Ovary (tissue), 9 donors: Measurements from ENCODE around the gene ZKSCAN5. TPM values are rescaled to one million over a fixed set of nuclear protein-coding genes. Genes with fewer than 3 reads are reported as not detected.

ENCODE experiments used
- DNase-seq, 5 donors: peaks; one replicate each; pipeline ENCODE4 v3.0.0-alpha.2; 2019 to 2020
- H3K27ac ChIP-seq, 2 donors: fragments of 200-600 bp; one replicate each; pipeline versions ENCODE4 v1.5.1 to v1.8.0; 2019 to 2022
- H3K27me3 ChIP-seq: fragments of 200-600 bp; one replicate; pipeline ENCODE4 v1.8.0; 2022
- H3K36me3 ChIP-seq: fragments of 200-600 bp; sonication (generic); one replicate; pipeline ENCODE4 v1.5.1; 2019
- H3K4me1 ChIP-seq: one replicate; pipeline ENCODE4 v1.8.1; 2013; ENCODE audit warnings: mild to moderate bottlenecking, moderate library complexity; ENCODE audit not compliant: insufficient read depth
- H3K4me3 ChIP-seq: fragments of 200-600 bp; sonication (generic); one replicate; pipeline ENCODE4 v1.5.1; 2017
- H3K9me3 ChIP-seq, 2 donors: fragments of 200-600 bp in 1 of 2; sonication (generic) in 1 of 2; one replicate each; pipeline versions ENCODE4 v1.5.1 to v1.8.1; 2013 to 2019; ENCODE audit warnings: mild to moderate bottlenecking in 1 of 2, moderate library complexity in 1 of 2
- EP300 ChIP-seq: sonication (generic); formaldehyde crosslinking; IDR thresholded peaks from one replicate; pipeline ENCODE4 v1.6.1; 2017; ENCODE audit warnings: antibody characterized with exemption
- POLR2A ChIP-seq: fragments of 450-650 bp; IDR thresholded peaks from one replicate; pipeline ENCODE4 v1.6.1; 2017; ENCODE audit warnings: antibody characterized with exemption, mild to moderate bottlenecking, moderate library complexity
- WGBS, 3 donors: extraction: QIAGEN DNeasy Blood & Tissue Kit in 1 of 3; methylation state at CpG; one replicate each; pipeline versions ENCODE4 v1.1.5 to v1.1.7; 2013 to 2017; 5-methylcytosine and 5-hydroxymethylcytosine counted together
- intact Hi-C, 4 donors: fragments of 100-400 bp; cut with DNase I; formaldehyde crosslinking; loops; one replicate each; pipeline versions ENCODE4 v1.11.0 to v1.15.1; 2022 to 2023
- polyA plus RNA-seq, 2 donors: library from polyadenylated mRNA; stranded (reverse); fragments of 200-250 nt in 1 of 2; fragments of 350-450 nt in 1 of 2; fragmentation: Illumina TruSeq in 1 of 2; extraction: RNeasy Lipid Tissue Mini Kit (QIAGEN cat#74804) in 1 of 2; gene quantifications; one replicate each; pipeline ENCODE4 v1.2.3, GENCODE V29; 2013 to 2014
- total RNA-seq, 7 donors: library from RNA; depleted of rRNA in 2 of 7; stranded (reverse); fragments of >200 nt in 2 of 7; fragmentation: NEBNext Ultra II Directional in 3 of 7; extraction: Animal tissue kit (Norgen Biotek cat#: 25700) in 3 of 7; gene quantifications; one replicate each; pipeline versions ENCODE4 v1.1.0 to v1.2.4, GENCODE V29; 2016 to 2023
- TF ChIP-seq, protein P1 (sequence below), 3 donors: fragments of 450-650 bp in 2 of 3; fragments of 200-600 bp in 1 of 3; IDR thresholded peaks; one replicate each; pipeline versions ENCODE4 v1.5.1 to v1.8.0; 2016 to 2022; ENCODE audit warnings: antibody characterized with exemption in 3 of 3, mild to moderate bottlenecking in 1 of 3
- donor health status: DM: no; HTN: no; CAD: no; lungs with moderate emphysema.
- donor health status: DM: no; HTN: no; CAD: no.
- donor health status: Bipolar disorder and iron deficiency.
- donor health status: DM: yes; HTN: yes; CAD: no.
- donor health status: DM: no; HTN: no; CAD: no.
- donor health status: DM: yes; HTN: yes; CAD: no.

Gene ZKSCAN5
- total and polyA plus RNA-seq, 9 donors: 5.2 to 12.1 (median 8.6) TPM

- 2 to 8% (median 2%) methylated on average over 9 of the region's 9 CpGs for WGBS, 3 donors
- TF ChIP-seq POLR2A (no peak), EP300 (no peak)
- TF ChIP-seq, protein P1, sequence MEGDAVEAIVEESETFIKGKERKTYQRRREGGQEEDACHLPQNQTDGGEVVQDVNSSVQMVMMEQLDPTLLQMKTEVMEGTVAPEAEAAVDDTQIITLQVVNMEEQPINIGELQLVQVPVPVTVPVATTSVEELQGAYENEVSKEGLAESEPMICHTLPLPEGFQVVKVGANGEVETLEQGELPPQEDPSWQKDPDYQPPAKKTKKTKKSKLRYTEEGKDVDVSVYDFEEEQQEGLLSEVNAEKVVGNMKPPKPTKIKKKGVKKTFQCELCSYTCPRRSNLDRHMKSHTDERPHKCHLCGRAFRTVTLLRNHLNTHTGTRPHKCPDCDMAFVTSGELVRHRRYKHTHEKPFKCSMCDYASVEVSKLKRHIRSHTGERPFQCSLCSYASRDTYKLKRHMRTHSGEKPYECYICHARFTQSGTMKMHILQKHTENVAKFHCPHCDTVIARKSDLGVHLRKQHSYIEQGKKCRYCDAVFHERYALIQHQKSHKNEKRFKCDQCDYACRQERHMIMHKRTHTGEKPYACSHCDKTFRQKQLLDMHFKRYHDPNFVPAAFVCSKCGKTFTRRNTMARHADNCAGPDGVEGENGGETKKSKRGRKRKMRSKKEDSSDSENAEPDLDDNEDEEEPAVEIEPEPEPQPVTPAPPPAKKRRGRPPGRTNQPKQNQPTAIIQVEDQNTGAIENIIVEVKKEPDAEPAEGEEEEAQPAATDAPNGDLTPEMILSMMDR (IDR thresholded peaks at IDR 0.05): no peak
- Histone ChIP-seq H3K4me1 (peaks cover 5% of the 10 kb centered on the region), H3K27ac (peak overlapping the region; percentile 41 to 58), H3K9me3 (no peaks in the 10 kb centered on the region), H3K27me3 (no peaks in the 10 kb centered on the region), H3K4me3 (peak overlapping the region; percentile 95), H3K36me3 (no peaks in the 10 kb centered on the region)
- intact Hi-C loops: no loop called here
- no peak for DNase-seq
These were observed 39.1 kb upstream of the ZKSCAN5 start for GRCh38 chr7:99465421-99465768.

DNA sequence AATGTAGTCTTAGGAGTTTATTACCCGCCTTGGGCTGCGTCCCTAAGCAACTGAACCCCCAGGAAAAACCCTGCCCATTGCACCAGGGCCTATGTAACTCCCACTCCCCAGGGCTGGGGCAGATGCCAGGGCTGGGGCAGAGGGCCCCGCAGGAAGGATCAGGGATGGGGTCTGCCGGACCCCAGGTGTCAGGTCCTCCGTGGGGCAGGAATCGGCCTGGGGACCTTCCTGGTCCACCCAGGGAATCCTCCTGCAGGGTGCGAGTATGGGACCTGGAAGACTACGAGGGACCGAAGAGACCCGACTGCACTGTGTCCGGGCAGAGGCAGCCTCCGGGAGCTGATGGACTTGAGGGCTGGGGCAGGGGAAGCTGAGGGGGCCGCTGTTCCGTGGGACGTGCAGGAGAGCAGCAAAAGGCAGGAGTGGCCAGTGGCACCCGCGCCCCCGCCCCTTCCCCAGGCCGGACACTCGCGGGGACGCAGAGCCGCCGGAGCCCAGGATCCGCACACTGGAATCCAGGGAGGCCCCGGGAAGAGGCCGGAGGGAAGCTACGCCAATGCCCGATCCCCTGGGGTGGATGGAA, 36.0 kb upstream of the ZKSCAN5 start:
- Histone ChIP-seq H3K4me1 (peaks cover 8% of the 10 kb centered on the region), H3K27me3 (no peaks in the 10 kb centered on the region), H3K36me3 (no peaks in the 10 kb centered on the region), H3K27ac (no peak overlapping the region), H3K4me3 (no peak overlapping the region), H3K9me3 (no peaks in the 10 kb centered on the region)
- TF ChIP-seq, protein P1 (IDR thresholded peaks at IDR 0.05): no peak
- TF ChIP-seq POLR2A: no peak
- no peak for TF ChIP-seq EP300
- DNase-seq: no peak
- 86 to 89% (median 89%) methylated on average over 29 of the region's 29 CpGs for WGBS, 3 donors
- intact Hi-C loops: no loop called here

GRCh38 chr7:99469381-99470065, 34.9 kb upstream of the ZKSCAN5 start:
- no peak for DNase-seq
- Histone ChIP-seq H3K27me3 (no peaks in the 10 kb centered on the region), H3K4me3 (no peak overlapping the region), H3K36me3 (no peaks in the 10 kb centered on the region), H3K4me1 (peaks cover 11% of the 10 kb centered on the region), H3K27ac (no peak overlapping the region), H3K9me3 (no peaks in the 10 kb centered on the region)
- intact Hi-C loops: no loop called here
- 37 to 40% (median 37%) methylated on average over 23 of the region's 23 CpGs for WGBS, 3 donors
- no peak for TF ChIP-seq POLR2A

- 1% methylated on average over 56 of the region's 56 CpGs for WGBS, 3 donors
- H3K36me3 ChIP-seq: no peaks in the 10 kb centered on the region
- no peaks in the 10 kb centered on the region for H3K27me3 ChIP-seq
- no peaks in the 10 kb centered on the region for H3K9me3 ChIP-seq
- intact Hi-C loops: no loop called here
- H3K4me3 ChIP-seq: peak within 1 kb of the TSS; percentile 77
- peak; percentile 96 to 98 (median 97) for DNase-seq
- peaks cover 6% of the 10 kb centered on the region for H3K4me1 ChIP-seq
- TF ChIP-seq EP300 (no peak), POLR2A (no peak)
- TF ChIP-seq, protein P1 (IDR thresholded peaks at IDR 0.05): peak in 1 of 3 donors; percentile 18
- peak within 1 kb of the TSS; percentile 6 to 18 for H3K27ac ChIP-seq
These were observed 31.7 kb upstream of the ZKSCAN5 start, which contains the start of gene ZNF789 for GRCh38 chr7:99472561-99473314. ZNF789 (plus strand) TSS chr7:99472890; CDS start chr7:99476457, 3,567 bp downstream.

DNA sequence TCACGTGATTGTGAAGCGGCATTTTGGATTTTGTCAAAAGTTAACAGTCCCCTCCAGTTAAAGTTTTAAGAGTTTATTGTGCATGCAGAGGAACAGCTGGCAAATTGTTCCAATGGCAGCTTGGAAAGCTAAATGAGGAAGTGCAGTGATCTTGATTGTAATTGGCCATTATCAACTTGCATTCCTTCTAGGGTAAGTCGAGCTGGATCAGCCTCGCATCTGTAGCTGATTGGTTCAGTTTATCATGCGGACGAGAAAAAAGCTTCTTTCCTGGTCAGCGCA, 31.2 kb upstream of the ZKSCAN5 start:
- H3K36me3 ChIP-seq: no peaks in the 10 kb centered on the region
- DNase-seq: no peak
- H3K9me3 ChIP-seq: no peaks in the 10 kb centered on the region
- H3K4me3 ChIP-seq: peak overlapping the region; percentile 77
- H3K27me3 ChIP-seq: no peaks in the 10 kb centered on the region
- no peak for TF ChIP-seq POLR2A
- TF ChIP-seq, protein P1 (IDR thresholded peaks at IDR 0.05): no peak
- TF ChIP-seq EP300: no peak
- H3K27ac ChIP-seq: no peak overlapping the region
- WGBS, 3 donors: 1 to 2% (median 2%) methylated on average over 7 of the region's 7 CpGs
- peaks cover 6% of the 10 kb centered on the region for H3K4me1 ChIP-seq
- intact Hi-C loops: no loop called here
